AG04449 (cell line): Measurements from ENCODE around the gene CFHR3.
"Not testable (repeated sequence)": the region's sequence is repeated elsewhere in the genome, so short reads cannot be mapped to it uniquely, and the experiment has no call there.

Experiments
- CTCF ChIA-PET: fragments of 350-600 bp; formaldehyde crosslinking; extraction: SDS; loops from one replicate; lab custom pipeline; 2021; ENCODE audit warnings: antibody characterized with exemption; lab: Yijun Ruan, JAX
- POLR2A ChIA-PET: fragments of 400-600, 350-600 bp; formaldehyde crosslinking; extraction: SDS; loops from one replicate; lab custom pipeline; 2020; ENCODE audit warnings: antibody characterized with exemption, inconsistent platforms; lab: Yijun Ruan, JAX
- DNase-seq: peaks from one replicate; pipeline ENCODE4 v3.0.0-alpha.2; 2010; ENCODE audit warnings: low read depth, low spot score
- H3K4me3 ChIP-seq: 2 replicates; pipeline ENCODE4 v1.5.1; 2011; ENCODE audit warnings: low read depth, mild to moderate bottlenecking, control low read depth, low read length
- CTCF ChIP-seq: IDR thresholded peaks from one replicate; pipeline ENCODE4 v1.5.1; 2011; ENCODE audit warnings: mild to moderate bottlenecking, moderate library complexity, low read length, control low read depth, inconsistent platforms; ENCODE audit not compliant: insufficient read depth; ENCODE audit errors: missing control alignments

CFHR3 gene

GRCh38 chr1:196773713-196774112 is 927 bp upstream of the CFHR3 start:
- POLR2A ChIA-PET: no interaction called here

GRCh38 chr1:196774175-196774574 is 465 bp upstream of the CFHR3 start:
- H3K4me3 ChIP-seq: no peak overlapping the region
- no peak for TF ChIP-seq CTCF
- DNase-seq: no peak
- CTCF ChIA-PET: no interaction called here
- POLR2A ChIA-PET: no interaction called here

More at GRCh38 chr1:196773713-196774112, 927 bp upstream of the CFHR3 start:
- no peak for DNase-seq
- CTCF ChIA-PET: no interaction called here
- H3K4me3 ChIP-seq: no peak overlapping the region
- no peak for TF ChIP-seq CTCF

GRCh38 chr1:196777603-196778002 is 3.0 kb downstream of the CFHR3 start:
- POLR2A ChIA-PET: no interaction called here
- no peak for DNase-seq
- H3K4me3 ChIP-seq: no peak overlapping the region
- TF ChIP-seq CTCF: no peak
- CTCF ChIA-PET: no interaction called here

- CTCF ChIA-PET: no interaction called here
- DNase-seq: no peak
- H3K4me3 ChIP-seq: no peak overlapping the region
- POLR2A ChIA-PET: no interaction called here
- TF ChIP-seq CTCF: no peak
These were observed 4.5 kb downstream of the CFHR3 start for GRCh38 chr1:196779093-196779492.

- DNase-seq, POLR2A ChIA-PET, CTCF ChIA-PET, H3K4me3 ChIP-seq: not testable (repeated sequence)
These were observed 16.6 kb downstream of the CFHR3 start for GRCh38 chr1:196791252-196791651.

- DNase-seq, POLR2A ChIA-PET: not testable (repeated sequence)
These were observed 19.5 kb downstream of the CFHR3 start for GRCh38 chr1:196794103-196794502.

GRCh38 chr1:196797891-196798290 is 23.3 kb downstream of the CFHR3 start:
- H3K4me3 ChIP-seq: no peak overlapping the region
- DNase-seq: no peak
- POLR2A ChIA-PET: no interaction called here
- CTCF ChIA-PET: no interaction called here
- TF ChIP-seq CTCF: no peak

More at GRCh38 chr1:196794103-196794502, 19.5 kb downstream of the CFHR3 start:
- H3K4me3 ChIP-seq, CTCF ChIA-PET: not testable (repeated sequence)

GRCh38 chr1:196801920-196802319 is 27.3 kb downstream of the CFHR3 start:
- DNase-seq, CTCF ChIA-PET, H3K4me3 ChIP-seq, POLR2A ChIA-PET: not testable (repeated sequence)
